H7 (cell line): ENCODE data around the gene POLD2. TPM values are rescaled to one million over a fixed set of nuclear protein-coding genes. Genes with fewer than 3 reads are reported as not detected.

Source experiments
- DNase-seq: peaks from one replicate; pipeline ENCODE4 v3.0.0; 2012
- H3K27me3 ChIP-seq: 2 replicates; pipeline ENCODE4 v1.6.0; 2011; ENCODE audit warnings: mild to moderate bottlenecking, low read length; ENCODE audit not compliant: control insufficient read depth, insufficient read depth
- H3K36me3 ChIP-seq: replicated peaks from 2 replicates; pipeline ENCODE4 v1.5.1; 2011; ENCODE audit warnings: low read length; ENCODE audit not compliant: control insufficient read depth, insufficient read depth
- H3K4me3 ChIP-seq: 2 replicates; pipeline ENCODE4 v1.5.1; 2011; ENCODE audit warnings: low read depth, mild to moderate bottlenecking, control low read depth, low read length, moderate library complexity; ENCODE audit not compliant: insufficient read depth
- total RNA-seq: library from RNA; depleted of rRNA; stranded (reverse); fragments of >200 nt; shearing (Covaris generic); gene quantifications from 2 replicates; pipeline ENCODE4 v1.2.3, GENCODE V29; 2014; rRNA removed

Gene POLD2
- total RNA-seq, 1 experiment from 2014 or later, result 134 TPM

DNA sequence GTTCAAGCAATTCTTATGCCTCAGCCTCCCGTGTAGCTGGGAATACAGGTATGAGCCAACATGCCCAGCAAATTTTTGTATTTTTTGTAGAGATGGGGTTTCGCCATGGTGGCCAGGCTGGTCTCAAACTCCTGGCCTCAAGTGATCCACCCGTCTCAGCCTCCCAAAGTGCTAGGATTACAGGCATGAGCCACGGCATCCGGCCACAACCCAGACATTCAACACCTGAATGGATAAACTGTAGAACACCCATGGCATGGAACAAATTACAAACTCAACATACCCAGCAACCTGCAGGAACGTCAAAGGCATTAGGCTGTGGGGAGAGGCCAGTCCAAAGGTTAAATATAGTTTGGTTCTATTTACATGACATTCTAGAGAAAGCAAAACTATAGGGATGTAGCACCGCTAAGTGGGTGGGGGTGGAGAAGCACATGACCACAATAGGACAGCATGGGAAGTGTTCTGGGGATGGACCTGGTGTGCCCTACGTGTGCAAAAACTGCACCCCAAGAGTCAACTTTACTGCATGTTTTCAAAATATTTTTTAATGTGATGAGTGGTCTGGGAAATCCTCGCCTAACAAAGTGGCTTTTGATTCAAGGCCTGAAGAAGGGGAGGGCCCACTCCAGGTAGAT lies 51.5 kb downstream of the POLD2 start:
- H3K27me3 ChIP-seq, result peaks cover 6% of the 10 kb centered on the region

DNA sequence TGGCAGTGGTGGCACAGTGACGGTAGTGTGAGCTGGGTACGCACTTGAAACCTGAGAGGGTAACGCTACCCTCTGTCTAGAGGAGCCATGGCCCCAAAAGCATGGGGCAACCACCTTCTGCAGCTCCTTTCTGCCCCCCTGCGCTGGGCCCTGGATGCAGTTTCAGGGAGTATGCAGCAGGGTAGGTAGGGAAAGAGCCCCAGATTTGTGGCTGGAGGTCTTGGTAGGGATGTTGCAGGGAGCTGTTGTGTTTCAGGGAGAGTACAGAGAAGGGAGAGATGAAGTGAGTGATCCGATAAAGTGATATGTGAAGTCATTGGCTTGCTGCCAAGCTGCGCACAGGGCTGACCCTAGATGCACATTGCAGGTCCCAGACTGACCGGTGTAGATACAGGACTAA lies 55.3 kb downstream of the POLD2 start:
- Histone ChIP-seq H3K36me3 (no peaks in the 10 kb centered on the region), H3K27me3 (peaks cover 7% of the 10 kb centered on the region), H3K4me3 (no peak overlapping the region)
- peak; percentile 30 for DNase-seq

More for the DNA sequence above, 51.5 kb downstream of the POLD2 start:
- Histone ChIP-seq H3K36me3 (peaks cover 6% of the 10 kb centered on the region), H3K4me3 (no peak overlapping the region)
- no peak for DNase-seq

DNA sequence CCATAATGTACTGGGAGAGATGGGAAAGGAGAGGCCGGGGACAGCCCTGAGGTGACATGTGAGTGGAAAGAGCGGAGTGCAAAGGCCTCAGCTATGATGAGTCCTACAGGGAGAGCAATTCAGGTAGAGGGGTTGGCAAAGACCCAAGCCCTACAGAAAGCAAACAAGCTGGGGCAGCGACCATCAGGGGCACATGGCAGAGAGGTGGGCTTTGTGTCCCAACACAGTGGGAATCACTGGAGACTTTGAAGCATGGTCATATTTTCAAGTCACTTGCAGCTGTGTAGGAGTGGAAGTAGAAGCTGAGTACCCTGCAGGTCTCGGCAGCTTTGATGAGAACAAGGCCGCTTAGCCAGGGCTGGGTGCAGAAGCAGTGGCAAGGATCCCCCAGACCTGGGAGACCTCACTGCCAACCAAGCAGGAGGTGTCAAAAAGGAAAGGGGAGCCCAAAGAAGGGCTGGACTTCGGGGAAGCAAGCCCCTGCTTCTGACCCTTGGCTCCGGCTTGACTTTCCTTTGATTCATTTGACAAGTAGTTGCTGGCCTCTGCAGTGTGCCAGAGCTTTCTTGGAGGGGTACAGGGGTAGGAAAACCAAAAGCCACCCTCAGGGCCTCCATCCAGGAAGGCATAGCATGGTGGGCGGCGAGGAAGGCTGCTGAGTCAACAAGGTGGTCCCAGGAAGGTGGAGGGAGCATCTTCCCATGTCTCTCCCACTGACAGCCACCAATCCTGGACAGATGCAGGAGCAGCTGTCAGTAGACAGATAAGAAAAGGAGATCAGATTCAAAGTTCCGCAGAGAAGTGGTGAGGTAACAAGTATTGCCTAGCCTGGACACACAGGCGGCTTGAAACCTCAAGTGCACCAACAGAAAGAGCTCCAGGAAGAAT lies 56.0 kb downstream of the POLD2 start:
- H3K27me3 ChIP-seq, result peaks cover 7% of the 10 kb centered on the region
- no peak overlapping the region for H3K4me3 ChIP-seq
- DNase-seq, result peak; percentile 21
- H3K36me3 ChIP-seq, result no peaks in the 10 kb centered on the region

DNA sequence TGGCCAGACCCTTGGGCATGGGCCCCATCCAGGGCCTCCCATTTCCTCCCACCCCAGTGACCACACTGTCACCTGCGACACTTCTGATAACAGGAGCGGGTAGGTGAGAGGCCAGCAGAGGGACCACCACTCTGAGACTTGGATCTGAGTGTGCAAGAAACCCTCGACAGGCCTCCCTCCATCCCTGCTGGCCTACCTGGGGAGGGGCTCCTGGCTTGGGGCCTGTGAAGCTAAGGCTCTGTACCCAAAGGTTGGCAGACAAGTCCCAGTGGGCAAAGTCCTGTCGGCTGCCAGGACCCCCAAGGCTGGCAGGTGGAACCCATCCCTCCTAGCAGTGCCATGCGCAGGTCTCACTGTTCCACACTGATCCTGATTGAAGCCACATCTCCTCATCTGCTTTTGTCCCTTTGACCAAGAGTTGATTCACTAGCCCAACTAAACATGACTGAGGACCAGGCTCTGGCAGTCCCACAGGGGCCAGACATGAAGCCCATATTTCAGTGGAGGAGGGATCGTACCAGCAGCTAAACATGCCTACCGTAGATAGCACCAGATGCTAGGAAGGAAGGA lies 56.8 kb downstream of the POLD2 start:
- DNase-seq, result peak; percentile 33
- Histone ChIP-seq H3K4me3 (no peak overlapping the region), H3K36me3 (peaks cover 2% of the 10 kb centered on the region), H3K27me3 (peaks cover 7% of the 10 kb centered on the region)

DNA sequence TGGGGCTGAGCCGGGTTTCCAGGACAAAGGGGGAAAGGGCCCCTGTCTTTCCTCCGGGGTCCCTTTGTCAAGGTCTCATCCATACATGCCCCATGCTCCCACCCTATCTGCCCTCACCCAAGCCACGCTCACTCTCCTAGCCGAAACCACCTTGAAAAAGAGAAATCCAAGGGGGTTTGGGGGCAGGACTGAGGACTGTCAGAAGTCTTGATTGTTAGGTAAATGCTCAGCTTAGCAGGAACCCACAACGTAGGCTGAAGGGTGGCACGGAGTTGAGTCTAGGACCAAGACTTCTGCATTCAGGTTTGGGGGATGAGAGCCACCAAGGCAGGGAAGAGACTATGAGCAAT lies 57.3 kb downstream of the POLD2 start:
- peaks cover 4% of the 10 kb centered on the region for H3K36me3 ChIP-seq
- no peak for DNase-seq
- H3K27me3 ChIP-seq, result peaks cover 7% of the 10 kb centered on the region
- no peak overlapping the region for H3K4me3 ChIP-seq

DNA sequence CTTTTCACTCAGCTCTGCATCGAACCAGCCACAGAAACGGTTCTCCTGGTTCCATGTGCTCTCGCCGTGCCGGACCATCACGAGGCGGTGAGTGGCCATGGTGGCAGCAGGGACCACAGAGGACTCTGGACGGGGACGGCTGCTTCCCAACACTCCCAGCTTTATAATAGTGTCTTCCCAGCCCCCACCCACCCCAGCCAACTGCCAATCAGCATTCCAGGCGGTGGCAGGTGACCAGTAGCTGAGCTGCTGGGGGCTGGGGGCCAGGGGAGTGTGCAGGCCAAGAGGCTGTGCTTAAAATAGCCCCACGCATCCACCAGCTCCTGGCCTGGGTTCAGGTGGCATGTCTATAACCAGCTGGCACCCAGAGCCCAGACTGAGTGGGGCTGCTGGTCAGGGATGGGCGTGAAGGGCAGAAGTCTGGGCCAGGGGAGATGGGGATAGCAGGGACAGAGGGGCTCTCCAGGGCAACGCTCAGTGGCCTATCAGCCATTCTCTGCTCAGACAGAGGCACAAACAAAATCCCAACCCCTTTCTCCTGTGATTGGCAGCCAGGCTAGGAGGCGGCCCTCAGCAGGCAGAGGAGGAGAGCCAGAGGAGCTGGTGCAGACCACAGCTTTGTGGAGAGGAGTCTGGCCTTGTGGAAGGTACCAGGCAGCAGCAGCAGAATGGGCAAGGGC lies 57.8 kb downstream of the POLD2 start, which contains the start of gene PGAM2:
PGAM2 (minus strand) TSS at position 137 of the 680 bp plus-strand sequence; CDS start at position 99, 38 bp downstream.
- H3K4me3 ChIP-seq, result peak within 1 kb of the TSS; percentile 5; the same call in 1 of the 2 replicates
- peak; percentile 89 for DNase-seq
- peaks cover 7% of the 10 kb centered on the region for H3K27me3 ChIP-seq
- peaks cover 4% of the 10 kb centered on the region for H3K36me3 ChIP-seq

DNA sequence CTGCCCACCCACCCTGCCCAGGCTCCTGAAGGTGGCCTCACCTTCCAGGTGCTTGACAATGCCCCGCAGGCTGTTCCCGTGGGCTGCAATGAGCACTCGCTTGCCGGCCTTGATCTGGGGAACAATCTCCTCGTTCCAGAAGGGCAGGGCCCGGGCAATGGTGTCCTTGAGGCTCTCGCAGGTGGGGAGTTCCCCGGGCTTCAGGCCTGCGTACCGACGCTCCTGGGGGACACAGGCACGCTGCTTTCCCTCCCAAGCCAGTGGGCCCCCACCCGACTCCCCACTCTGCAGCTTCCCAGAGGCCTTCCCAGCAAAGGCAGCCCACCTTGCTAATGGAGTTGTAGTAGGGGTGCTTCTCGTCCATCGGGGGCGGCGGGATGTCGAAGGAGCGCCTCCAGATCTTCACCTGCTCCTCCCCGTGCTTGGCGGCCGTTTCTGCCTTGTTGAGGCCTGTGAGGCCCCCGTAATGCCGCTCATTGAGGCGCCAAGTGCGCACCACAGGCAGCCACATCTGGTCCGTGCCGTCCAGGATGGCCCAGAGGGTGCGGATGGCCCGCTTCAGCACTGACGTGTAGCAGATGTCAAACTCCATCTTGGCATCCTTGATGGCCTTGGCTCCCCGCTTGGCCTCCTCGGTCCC lies 58.4 kb downstream of the POLD2 start:
- Histone ChIP-seq H3K36me3 (peaks cover 4% of the 10 kb centered on the region), H3K4me3 (peak overlapping the region; percentile 5; the same call in 1 of the 2 replicates), H3K27me3 (peaks cover 7% of the 10 kb centered on the region)
- peak; percentile 61 for DNase-seq

Other genes with a start within 250 kb of the POLD2 start
- 16.2 and 20.8 TPM in 2 replicates for gene URGCP, start 217.0 kb downstream of the POLD2 start, total RNA-seq
- 5.3 and 6.1 TPM in 2 replicates for gene UBE2D4, start 197.1 kb downstream of the POLD2 start, total RNA-seq
- gene SPDYE1, start 125.7 kb downstream of the POLD2 start, total RNA-seq, result not detected in 2 replicates
- 43.0 and 63.8 TPM in 2 replicates for gene DBNL, start 78.8 kb downstream of the POLD2 start, total RNA-seq
- gene PGAM2, start 58.0 kb downstream of the POLD2 start, total RNA-seq, result 2.7 and 4.5 TPM in 2 replicates
- gene POLM, start 41.0 kb downstream of the POLD2 start, total RNA-seq, result 16.9 and 17.0 TPM in 2 replicates
- 12.9 and 15.8 TPM in 2 replicates for gene AEBP1, start 19.2 kb downstream of the POLD2 start, total RNA-seq
- gene MYL7, start 17.8 kb upstream of the POLD2 start, total RNA-seq, result 1.4 and 4.7 TPM in 2 replicates
- gene GCK, start 65.9 kb upstream of the POLD2 start, total RNA-seq, result 2.8 and 3.7 TPM in 2 replicates
- 82.4 and 93.4 TPM in 2 replicates for gene YKT6, start 77.4 kb upstream of the POLD2 start, total RNA-seq
- gene CAMK2B, start 202.0 kb upstream of the POLD2 start, total RNA-seq, result 0.31 TPM in 1 of 2 replicates, not detected in the other